A673 (cell line): ENCODE data around the gene SPACA7. TPM values are rescaled to one million over a fixed set of nuclear protein-coding genes. Genes with fewer than 3 reads are reported as not detected.

Source experiments
- BruUV-seq: library from RNA; stranded (reverse); fragments of 400-500 nt; replicated peaks from 2 replicates; lab custom pipeline; 2021; lab: Mats Ljungman, UMichigan
- CTCF ChIA-PET: fragments of 300-600 bp; sonication (Branson Sonifier 250); formaldehyde crosslinking; loops from one replicate; lab custom pipeline; 2022; ENCODE audit warnings: antibody characterized with exemption; lab: Charles Lee
- POLR2A ChIA-PET: fragments of 300-600 bp; sonication (Branson Sonifier 250); formaldehyde crosslinking; loops from one replicate; lab custom pipeline; 2022; ENCODE audit warnings: antibody characterized with exemption; ENCODE audit not compliant: low non-redundant PET; lab: Charles Lee
- DNase-seq: peaks from one replicate; pipeline ENCODE4 v3.0.0-alpha.2; 2015; ENCODE audit warnings: low spot score
- H3K27ac ChIP-seq: fragments of 200-600 bp; sonication (generic); 2 replicates; pipeline ENCODE4 v1.5.1; 2016; ENCODE audit warnings: mixed run types, low read depth, mild to moderate bottlenecking, mixed read lengths, antibody characterized with exemption, low read length; ENCODE audit not compliant: poor library complexity, severe bottlenecking
- H3K27me3 ChIP-seq: fragments of 200-600 bp; sonication (generic); replicated peaks from 2 replicates; pipeline ENCODE4 v1.6.1; 2017; ENCODE audit warnings: mixed run types, low read depth, mild to moderate bottlenecking, mixed read lengths, antibody characterized with exemption, low read length; ENCODE audit not compliant: insufficient read depth, poor library complexity
- H3K36me3 ChIP-seq: fragments of 200-600 bp; sonication (generic); 2 replicates; pipeline ENCODE4 v1.6.1; 2016; ENCODE audit warnings: mixed run types, mild to moderate bottlenecking, mixed read lengths, antibody characterized with exemption, low read length; ENCODE audit not compliant: insufficient read depth, poor library complexity, severe bottlenecking
- H3K4me1 ChIP-seq: fragments of 200-600 bp; sonication (generic); 2 replicates; pipeline ENCODE4 v1.6.1; 2017; ENCODE audit warnings: mixed run types, mild to moderate bottlenecking, mixed read lengths, antibody characterized with exemption, low read length; ENCODE audit not compliant: insufficient read depth, poor library complexity, severe bottlenecking
- H3K4me3 ChIP-seq: fragments of 200-600 bp; sonication (generic); 2 replicates; pipeline ENCODE4 v1.5.1; 2016; ENCODE audit warnings: low read depth, mixed run types, mild to moderate bottlenecking, mixed read lengths, low read length; ENCODE audit not compliant: poor library complexity, severe bottlenecking
- H3K9me3 ChIP-seq: fragments of 200-600 bp; sonication (generic); 2 replicates; pipeline ENCODE4 v1.6.1; 2016; ENCODE audit warnings: mixed run types, low read depth, mild to moderate bottlenecking, mixed read lengths, antibody characterized with exemption, low read length; ENCODE audit not compliant: poor library complexity, severe bottlenecking
- CTCF ChIP-seq: fragments of 300-800, 200-600 bp; sonication (generic); conservative IDR thresholded peaks from 2 replicates; pipeline ENCODE4 v1.5.1; 2017; ENCODE audit warnings: low read depth, mild to moderate bottlenecking, antibody characterized with exemption, low read length, moderate library complexity, mixed read lengths
- EZH2 ChIP-seq: fragments of 200-600 bp; sonication (generic); IDR thresholded peaks from 2 replicates; pipeline ENCODE4 v1.6.1; 2017; ENCODE audit warnings: borderline replicate concordance, low read depth, mild to moderate bottlenecking, mixed read lengths, antibody characterized with exemption, low read length; ENCODE audit not compliant: poor library complexity, severe bottlenecking
- intact Hi-C: fragments of 100-400 bp; cut with micrococcal nuclease; formaldehyde crosslinking; loops from one replicate; pipeline ENCODE4 v1.10.0; 2022; ENCODE audit not compliant: unreplicated experiment
- total RNA-seq: library from RNA; stranded (reverse); gene quantifications from 2 replicates; pipeline ENCODE4 v1.2.3, GENCODE V29; 2021

Gene SPACA7
- total RNA-seq, 1 experiment from 2014 or later, result not detected

DNA sequence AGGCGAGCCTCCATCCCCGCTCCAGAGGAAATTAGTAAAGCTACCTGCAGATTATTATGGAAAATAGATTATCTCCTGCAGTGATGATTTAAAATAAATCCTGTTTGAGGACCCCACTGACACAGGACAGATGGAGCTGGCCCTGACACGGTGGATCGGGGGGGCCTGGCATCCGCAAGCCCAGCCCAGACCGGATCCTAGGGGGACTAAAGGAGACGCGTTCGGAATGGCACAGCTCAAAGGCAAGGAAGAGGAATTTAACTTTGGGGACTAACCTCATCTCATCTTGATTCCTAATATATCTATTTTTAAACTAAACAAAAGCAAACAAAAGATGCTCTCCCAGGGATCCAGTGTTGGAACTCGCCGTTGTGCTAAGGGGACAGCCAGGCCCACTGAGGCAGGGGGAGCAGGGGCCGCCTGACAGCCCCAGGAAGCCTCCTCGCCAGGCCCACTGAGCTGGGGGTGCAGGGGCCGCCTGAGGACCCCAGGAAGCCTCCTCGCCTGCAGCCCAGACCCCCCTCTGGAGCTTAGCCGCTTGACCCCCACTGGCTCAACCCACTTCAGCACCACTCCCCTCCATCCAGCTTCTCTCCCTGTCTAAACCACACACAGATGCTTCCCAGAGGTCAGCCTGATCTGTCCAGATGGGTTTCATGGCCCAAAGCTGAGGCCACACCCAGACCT, 78.6 kb downstream of the SPACA7 start:
- BruUV-seq, result no TSS peak
- Histone ChIP-seq H3K9me3 (peaks cover 5% of the 10 kb centered on the region), H3K4me1 (no peaks in the 10 kb centered on the region), H3K27ac (no peak overlapping the region), H3K27me3 (no peaks in the 10 kb centered on the region), H3K36me3 (no peaks in the 10 kb centered on the region), H3K4me3 (no peak overlapping the region)
- TF ChIP-seq CTCF (no peak), EZH2 (no peak)
- ChIA-PET CTCF (interaction anchor here (0.6 kb wide), 1 partner anchor 400 kb away, joined by 3 read pairs; no protein-coding TSS in a partner anchor), POLR2A (no interaction called here)
- no peak for DNase-seq
- intact Hi-C loops, result no loop called here

DNA sequence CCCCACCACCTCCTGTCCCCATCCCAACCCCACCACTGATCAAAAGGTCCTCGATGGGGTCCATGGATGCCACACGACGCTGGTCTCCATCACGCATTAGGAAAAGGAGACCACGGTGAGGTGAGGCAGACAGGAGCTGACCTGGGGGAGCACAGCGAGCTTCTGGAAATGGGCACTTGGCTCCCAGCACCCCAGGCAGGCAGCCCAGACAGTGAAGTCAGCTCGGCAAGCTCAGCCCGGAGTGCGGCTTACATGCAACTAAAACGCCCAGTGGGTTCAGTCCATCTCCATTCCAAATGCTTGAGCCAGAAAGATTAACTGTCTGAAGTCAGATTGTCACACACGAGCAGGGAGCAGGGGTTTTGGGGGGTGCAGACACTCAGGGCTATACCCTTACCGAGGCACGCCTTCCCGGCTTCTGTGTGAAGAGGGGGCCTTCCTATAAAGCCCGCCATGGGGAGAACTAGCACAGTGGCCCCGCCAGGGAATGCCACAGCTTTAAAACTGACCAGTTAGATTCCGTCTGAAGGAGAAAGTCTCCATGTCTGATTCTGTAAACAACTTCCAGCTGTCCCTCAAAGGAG, 79.4 kb downstream of the SPACA7 start:
- H3K27me3 ChIP-seq, result no peaks in the 10 kb centered on the region
- no peaks in the 10 kb centered on the region for H3K4me1 ChIP-seq
- no peak overlapping the region for H3K4me3 ChIP-seq
- intact Hi-C loops, result no loop called here
- DNase-seq, result no peak
- POLR2A ChIA-PET, result no interaction called here
- TF ChIP-seq EZH2, result no peak
- no peak for TF ChIP-seq CTCF
- H3K36me3 ChIP-seq, result no peaks in the 10 kb centered on the region
- H3K9me3 ChIP-seq, result peaks cover 5% of the 10 kb centered on the region
- BruUV-seq, result no TSS peak
- CTCF ChIA-PET, result interaction anchor here (0.6 kb wide), 1 partner anchor 401 kb away, joined by 3 read pairs; no protein-coding TSS in a partner anchor
- H3K27ac ChIP-seq, result no peak overlapping the region

GRCh38 chr13:112456138-112457056, 80.2 kb downstream of the SPACA7 start:
- ChIA-PET POLR2A (no interaction called here), CTCF (no interaction called here)
- no peak overlapping the region for H3K4me3 ChIP-seq
- BruUV-seq, result no TSS peak
- H3K36me3 ChIP-seq, result no peaks in the 10 kb centered on the region
- TF ChIP-seq CTCF (no peak), EZH2 (no peak)
- H3K27ac ChIP-seq, result no peak overlapping the region
- H3K4me1 ChIP-seq, result no peaks in the 10 kb centered on the region
- no peak for DNase-seq
- H3K9me3 ChIP-seq, result peaks cover 5% of the 10 kb centered on the region
- intact Hi-C loops, result no loop called here
- H3K27me3 ChIP-seq, result no peaks in the 10 kb centered on the region
